Transverse colon (tissue), 4 donors: ENCODE results near the gene OR2A12.

Source experiments
- EP300 ChIP-seq: sonication (generic); formaldehyde crosslinking; IDR thresholded peaks from one replicate; pipeline ENCODE4 v1.6.1; 2017; ENCODE audit warnings: antibody characterized with exemption, low read depth
- POLR2A ChIP-seq: fragments of 450-650 bp; IDR thresholded peaks from one replicate; pipeline ENCODE4 v1.6.1; 2016; ENCODE audit warnings: antibody characterized with exemption, mild to moderate bottlenecking, moderate library complexity
- POLR2AphosphoS5 ChIP-seq, 3 donors: sonication (generic); formaldehyde crosslinking; IDR thresholded peaks; one replicate each; pipeline ENCODE4 v1.6.1; 2016; ENCODE audit warnings: antibody characterized with exemption in 3 of 3
- TF ChIP-seq, protein P1 (sequence below), 5 experiments: fragments of 200-600 bp in 3 of 5; fragments of 450-650 bp in 2 of 5; sonication (generic) in 3 of 5; IDR thresholded peaks; 1 replicate in 2 of 5; 2 replicates in 3 of 5; pipeline ENCODE4 v1.5.1; 2016 to 2017; ENCODE audit warnings: antibody characterized with exemption in 5 of 5, inconsistent platforms in 3 of 5, mild to moderate bottlenecking in 2 of 5, moderate library complexity in 1 of 5

GRCh38 chr7:144086730-144087129 is 652 bp downstream of the OR2A12 start:
- TF ChIP-seq, protein P1, sequence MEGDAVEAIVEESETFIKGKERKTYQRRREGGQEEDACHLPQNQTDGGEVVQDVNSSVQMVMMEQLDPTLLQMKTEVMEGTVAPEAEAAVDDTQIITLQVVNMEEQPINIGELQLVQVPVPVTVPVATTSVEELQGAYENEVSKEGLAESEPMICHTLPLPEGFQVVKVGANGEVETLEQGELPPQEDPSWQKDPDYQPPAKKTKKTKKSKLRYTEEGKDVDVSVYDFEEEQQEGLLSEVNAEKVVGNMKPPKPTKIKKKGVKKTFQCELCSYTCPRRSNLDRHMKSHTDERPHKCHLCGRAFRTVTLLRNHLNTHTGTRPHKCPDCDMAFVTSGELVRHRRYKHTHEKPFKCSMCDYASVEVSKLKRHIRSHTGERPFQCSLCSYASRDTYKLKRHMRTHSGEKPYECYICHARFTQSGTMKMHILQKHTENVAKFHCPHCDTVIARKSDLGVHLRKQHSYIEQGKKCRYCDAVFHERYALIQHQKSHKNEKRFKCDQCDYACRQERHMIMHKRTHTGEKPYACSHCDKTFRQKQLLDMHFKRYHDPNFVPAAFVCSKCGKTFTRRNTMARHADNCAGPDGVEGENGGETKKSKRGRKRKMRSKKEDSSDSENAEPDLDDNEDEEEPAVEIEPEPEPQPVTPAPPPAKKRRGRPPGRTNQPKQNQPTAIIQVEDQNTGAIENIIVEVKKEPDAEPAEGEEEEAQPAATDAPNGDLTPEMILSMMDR (IDR thresholded peaks at IDR 0.05): no peak
- TF ChIP-seq POLR2A (no peak), EP300 (no peak), POLR2AphosphoS5 (IDR thresholded peaks at IDR 0.05) (no peak)
